HUES64 (cell line): ENCODE results near the gene MAN1B1.

Source experiments
- H3K27ac ChIP-seq: 2 replicates; pipeline ENCODE4 v1.7.0; 2013; ENCODE audit warnings: low read depth, low read length, inconsistent platforms
- H3K27me3 ChIP-seq: 2 replicates; pipeline ENCODE4 v1.6.1; 2013; ENCODE audit warnings: mild to moderate bottlenecking, low read length; ENCODE audit not compliant: insufficient read depth
- H3K36me3 ChIP-seq: 2 replicates; pipeline ENCODE4 v1.6.1; 2013; ENCODE audit warnings: mild to moderate bottlenecking, low read length; ENCODE audit not compliant: insufficient read depth
- H3K4me1 ChIP-seq: 2 replicates; pipeline ENCODE4 v1.6.1; 2013; ENCODE audit warnings: mild to moderate bottlenecking, low read length, moderate library complexity; ENCODE audit not compliant: insufficient read depth
- H3K4me3 ChIP-seq: 2 replicates; pipeline ENCODE4 v1.5.1; 2013; ENCODE audit warnings: mild to moderate bottlenecking, low read length, moderate library complexity
- H3K9ac ChIP-seq: 2 replicates; pipeline ENCODE4 v1.6.1; 2013; ENCODE audit warnings: mild to moderate bottlenecking, low read depth, low read length
- H3K9me3 ChIP-seq: 2 replicates; pipeline ENCODE4 v1.6.1; 2013; ENCODE audit warnings: low read depth, low read length; ENCODE audit not compliant: insufficient read depth
- WGBS: fragments of 150-250, 120-280 bp; methylation state at CpG from one replicate; pipeline ENCODE4 v1.1.7; 2013; ENCODE audit warnings: missing lambda C conversion rate; 5-methylcytosine and 5-hydroxymethylcytosine counted together

MAN1B1 gene

DNA sequence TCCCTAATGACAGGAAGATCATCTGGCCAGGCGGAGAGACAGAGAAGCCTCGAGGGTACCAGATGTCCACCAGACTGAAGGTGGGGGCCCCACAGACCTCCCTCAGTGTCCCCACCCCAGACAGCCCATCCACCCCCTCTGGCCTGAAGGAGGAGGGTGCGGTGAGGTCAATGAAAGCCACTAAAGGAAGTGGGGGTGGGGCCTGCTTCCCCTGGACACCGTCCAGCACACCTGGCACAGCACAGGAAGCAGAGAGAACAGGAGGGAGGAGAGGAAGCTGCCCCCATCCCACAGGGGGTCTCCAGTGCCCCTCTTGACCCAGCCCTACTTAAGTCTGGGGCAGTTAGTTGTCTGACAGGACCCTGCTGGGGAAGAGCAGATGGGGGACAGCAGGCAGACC, 71.8 kb downstream of the MAN1B1 start:
- no peaks in the 10 kb centered on the region for H3K36me3 ChIP-seq
- no peak overlapping the region for H3K9ac ChIP-seq
- no peaks in the 10 kb centered on the region for H3K4me1 ChIP-seq
- no peak overlapping the region for H3K4me3 ChIP-seq
- no peaks in the 10 kb centered on the region for H3K9me3 ChIP-seq
- H3K27me3 ChIP-seq = peaks cover 89% of the 10 kb centered on the region
- 63% methylated on average over 4 of the region's 4 CpGs for WGBS
- no peak overlapping the region for H3K27ac ChIP-seq
